Left cardiac atrium (tissue), 4 donors: ENCODE results near the gene TMEM18. TPM values are rescaled to one million over a fixed set of nuclear protein-coding genes. Genes with fewer than 3 reads are reported as not detected.
"Not testable (repeated sequence)": the region's sequence is repeated elsewhere in the genome, so short reads cannot be mapped to it uniquely, and the experiment has no call there.

Experiments used
- ATAC-seq, 2 donors: fragments of 200-7000 bp; cut with Tn5 transposase; one replicate each; pipeline ENCODE4 v1.9.1; 2020; ENCODE audit warnings: mild to moderate bottlenecking in 2 of 2, moderate library complexity in 2 of 2
- DNase-seq: peaks from one replicate; pipeline ENCODE4 v3.0.0-alpha.2; 2020
- intact Hi-C, 2 donors: fragments of 100-400 bp; cut with DNase I; formaldehyde crosslinking; loops; one replicate each; pipeline versions ENCODE4 v1.14.1 to v1.15.1; 2022 to 2023
- long read RNA-seq: library from polyadenylated mRNA; unstranded; transcript quantifications from one replicate; pipeline ENCODE4 v2.0.0, GENCODE V29; 2021
- total RNA-seq, 2 donors: library from RNA; stranded (reverse); fragmentation: NEBNext Ultra II Directional; extraction: Animal tissue kit (Norgen Biotek cat#: 25700); gene quantifications; one replicate each; pipeline ENCODE4 v1.2.1, GENCODE V29; 2021
- donor health status: DM: no; HTN: yes; CAD: no.
- donor health status: DM: no; HTN: yes; CAD: no; lungs with severe emphysema.
- donor health status: DM: yes; HTN: yes; CAD: no.
- donor health status: Dilated cardiomyopathy.

TMEM18 gene
- 10 to 100 TPM; 12.2 to 16.1 TPM for total RNA-seq
- long read RNA-seq, transcript TMEM18-201 (5 exons, 2,762 nt), result major isoform, 9 of 9 reads
- long read RNA-seq, partial matches to known transcripts, result 0 of 9 reads
- long read RNA-seq, other reads (novel, unspliced or antisense), result 0 of 9 reads

GRCh38 chr2:677056-677958 lies at the start of gene TMEM18:
Gene TMEM18, minus strand, starts transcription at chr2:677406. Its CDS starts 61 bp downstream, at chr2:677345.
- intact Hi-C loops, result no loop called here
- peak; percentile 92 for DNase-seq
- peak; percentile 92 to 95 for ATAC-seq

- DNase-seq, result no peak
- no peak for ATAC-seq
- intact Hi-C loops, result no loop called here
These were observed 49.0 kb upstream of the TMEM18 start for GRCh38 chr2:726169-726568.

GRCh38 chr2:725468-725867 lies 48.3 kb upstream of the TMEM18 start:
- ATAC-seq (no peak), DNase-seq (no peak)
- intact Hi-C loops, result no loop called here

GRCh38 chr2:723761-724160 lies 46.6 kb upstream of the TMEM18 start:
- DNase-seq (no peak), ATAC-seq (no peak)
- intact Hi-C loops, result loop anchor here in 1 of 2 donors (5.0 kb wide), 1 partner anchor 824 kb away; no protein-coding TSS in a partner anchor

GRCh38 chr2:720842-721241 lies 43.6 kb upstream of the TMEM18 start:
- DNase-seq (no peak), ATAC-seq (no peak)
- intact Hi-C loops, result loop anchor here in 1 of 2 donors (5.0 kb wide), 1 partner anchor 826 kb away; no protein-coding TSS in a partner anchor

- DNase-seq, result no peak
- ATAC-seq, result no peak
- intact Hi-C loops, result loop anchor here in 1 of 2 donors (5.0 kb wide), 1 partner anchor 828 kb away; no protein-coding TSS in a partner anchor
These were observed 42.5 kb upstream of the TMEM18 start for GRCh38 chr2:719734-720133.

- DNase-seq, result no peak
- ATAC-seq, result no peak
- intact Hi-C loops, result no loop called here
These were observed 42.0 kb upstream of the TMEM18 start for GRCh38 chr2:719191-719590.

- DNase-seq (no peak), ATAC-seq (no peak)
- intact Hi-C loops, result no loop called here
These were observed 40.5 kb upstream of the TMEM18 start for GRCh38 chr2:717661-718060.

- ATAC-seq (no peak), DNase-seq (no peak)
- intact Hi-C loops, result loop anchor here in 1 of 2 donors (2.0 kb wide), 1 partner anchor 829 kb away; no protein-coding TSS in a partner anchor
These were observed 38.8 kb upstream of the TMEM18 start for GRCh38 chr2:715854-716560.

- intact Hi-C loops, result loop anchor here in 1 of 2 donors (2.0 kb wide), 1 partner anchor 830 kb away; no protein-coding TSS in a partner anchor
These were observed 37.8 kb upstream of the TMEM18 start for GRCh38 chr2:715038-715437.

GRCh38 chr2:714005-714741 lies 37.0 kb upstream of the TMEM18 start:
- peak; percentile 36 for DNase-seq
- peak in 1 of 2 donors; percentile 70 for ATAC-seq
- intact Hi-C loops, result loop anchor here in 1 of 2 donors (2.0 kb wide), 1 partner anchor 831 kb away; no protein-coding TSS in a partner anchor

More at GRCh38 chr2:715038-715437, 37.8 kb upstream of the TMEM18 start:
- ATAC-seq (no peak), DNase-seq (no peak)

- ATAC-seq, result no peak
- intact Hi-C loops, result no loop called here
- no peak for DNase-seq
These were observed 33.9 kb upstream of the TMEM18 start for GRCh38 chr2:710867-711665.

GRCh38 chr2:709138-709765 lies 32.0 kb upstream of the TMEM18 start:
- ATAC-seq (peak in 1 of 2 donors; percentile 32), DNase-seq (no peak)
- intact Hi-C loops, result no loop called here

- ATAC-seq (peak; percentile 8 to 26), DNase-seq (no peak)
- intact Hi-C loops, result no loop called here
These were observed 31.5 kb upstream of the TMEM18 start for GRCh38 chr2:708667-709066.

GRCh38 chr2:705971-706511 lies 28.8 kb upstream of the TMEM18 start:
- ATAC-seq, result no peak
- intact Hi-C loops, result no loop called here
- DNase-seq, result no peak

- DNase-seq, intact Hi-C loops, ATAC-seq: not testable (repeated sequence)
These were observed 25.6 kb upstream of the TMEM18 start for GRCh38 chr2:702765-703164.

GRCh38 chr2:696999-697627 lies 19.9 kb upstream of the TMEM18 start:
- no peak for ATAC-seq
- no peak for DNase-seq
- intact Hi-C loops, result no loop called here
